ENCODE data around the gene LRPPRC.

DNA sequence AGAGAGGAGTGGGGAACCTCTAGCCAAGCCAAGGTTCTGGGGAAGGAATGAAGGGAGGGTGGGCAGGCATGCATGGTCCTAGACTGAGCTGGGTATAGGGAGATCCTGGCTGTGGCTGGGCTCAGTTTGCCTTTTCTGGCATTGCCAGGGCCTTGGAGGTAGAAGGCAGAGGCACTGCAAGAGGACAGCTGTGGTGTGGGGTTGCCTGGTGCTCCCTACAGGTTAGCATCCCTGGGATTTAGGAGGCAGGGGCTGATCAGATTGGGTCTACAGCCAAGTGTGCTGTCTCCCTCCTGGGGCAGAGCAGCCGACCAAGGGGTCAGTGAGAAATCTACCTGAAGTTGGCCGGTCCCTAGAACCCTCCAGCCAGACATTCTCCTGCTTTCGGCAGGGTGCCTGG lies 141.1 kb downstream of the LRPPRC start:
- no peak for TF ChIP-seq RELA (CRISPR knock-in tag; IDR thresholded peaks at IDR 0.05; ENCODE audit: borderline replicate concordance)
- TF ChIP-seq ATF3 (CRISPR knock-in tag; conservative IDR thresholded peaks at IDR 0.05), result no peak
